Upper lobe of left lung (tissue), 6 donors: ENCODE data around the gene SLC9C2. TPM values are rescaled to one million over a fixed set of nuclear protein-coding genes. Genes with fewer than 3 reads are reported as not detected.
A peak's percentile ranks its signal among the peaks of the same experiment; 100 is the strongest.
"Not testable (repeated sequence)": the region's sequence is repeated elsewhere in the genome, so short reads cannot be mapped to it uniquely, and the experiment has no call there.

ENCODE experiments used
- ATAC-seq, 2 donors: fragments of 200-7000 bp; cut with Tn5 transposase; one replicate each; pipeline ENCODE4 v1.9.1; 2022; ENCODE audit warnings: mild to moderate bottlenecking in 2 of 2, moderate library complexity in 2 of 2; ENCODE audit not compliant: low FRiP score in 2 of 2
- DNase-seq, 2 donors: peaks; one replicate each; pipeline ENCODE4 v3.0.0-alpha.2; 2019 to 2020
- H3K27ac ChIP-seq, 4 donors: fragments of 200-600 bp; sonication (generic); one replicate each; pipeline ENCODE4 v1.5.1; 2016 to 2019
- H3K27me3 ChIP-seq, 4 donors: fragments of 200-600 bp; sonication (generic); one replicate each; pipeline ENCODE4 v1.5.1; 2017 to 2019
- H3K36me3 ChIP-seq, 4 donors: fragments of 200-600 bp; sonication (generic); one replicate each; pipeline ENCODE4 v1.5.1; 2016 to 2019
- H3K4me1 ChIP-seq, 4 donors: fragments of 200-600 bp; sonication (generic); one replicate each; pipeline ENCODE4 v1.5.1; 2018 to 2019
- H3K4me3 ChIP-seq, 4 donors: fragments of 200-600 bp; sonication (generic); one replicate each; pipeline ENCODE4 v1.5.1; 2017 to 2019; ENCODE audit warnings: mild to moderate bottlenecking in 2 of 4, moderate library complexity in 1 of 4
- H3K9me3 ChIP-seq, 4 donors: fragments of 200-600 bp; sonication (generic); one replicate each; pipeline ENCODE4 v1.5.1; 2018 to 2019
- CTCF ChIP-seq, 6 experiments: fragments of 450-650 bp in 4 of 6; fragments of 200-600 bp in 2 of 6; sonication (generic) in 2 of 6; IDR thresholded peaks; one replicate each; pipeline ENCODE4 v1.5.1; 2016 to 2019; ENCODE audit warnings: antibody characterized with exemption in 6 of 6
- EP300 ChIP-seq, 4 donors: sonication (generic); formaldehyde crosslinking; IDR thresholded peaks; one replicate each; pipeline ENCODE4 v1.5.1; 2017; ENCODE audit warnings: antibody characterized with exemption in 4 of 4, control low read depth in 2 of 4
- POLR2A ChIP-seq, 4 donors: fragments of 450-650 bp; IDR thresholded peaks; one replicate each; pipeline ENCODE4 v1.5.1; 2016 to 2017; ENCODE audit warnings: antibody characterized with exemption in 4 of 4, mild to moderate bottlenecking in 2 of 4
- POLR2AphosphoS5 ChIP-seq, 2 donors: sonication (generic); formaldehyde crosslinking; IDR thresholded peaks; one replicate each; pipeline ENCODE4 v1.5.1; 2017; ENCODE audit warnings: antibody characterized with exemption in 2 of 2
- WGBS, 2 donors: methylation state at CpG; one replicate each; pipeline ENCODE4 v1.1.5; 2017 to 2018; 5-methylcytosine and 5-hydroxymethylcytosine counted together
- total RNA-seq, 6 donors: library from RNA; depleted of rRNA in 4 of 6; stranded (reverse); fragments of >200 nt in 4 of 6; gene quantifications; one replicate each; pipeline versions ENCODE4 v1.1.0 to v1.2.1, GENCODE V29; 2016 to 2021
- donor health status: DM: no; HTN: no; CAD: no; lungs with moderate emphysema.
- donor health status: DM: no; HTN: yes; CAD: no; lungs with severe emphysema.

SLC9C2 gene
- total RNA-seq, 6 donors from 2014 or later, result 0.15 to 1.5 (median 0.76) TPM; not detected in 2

DNA sequence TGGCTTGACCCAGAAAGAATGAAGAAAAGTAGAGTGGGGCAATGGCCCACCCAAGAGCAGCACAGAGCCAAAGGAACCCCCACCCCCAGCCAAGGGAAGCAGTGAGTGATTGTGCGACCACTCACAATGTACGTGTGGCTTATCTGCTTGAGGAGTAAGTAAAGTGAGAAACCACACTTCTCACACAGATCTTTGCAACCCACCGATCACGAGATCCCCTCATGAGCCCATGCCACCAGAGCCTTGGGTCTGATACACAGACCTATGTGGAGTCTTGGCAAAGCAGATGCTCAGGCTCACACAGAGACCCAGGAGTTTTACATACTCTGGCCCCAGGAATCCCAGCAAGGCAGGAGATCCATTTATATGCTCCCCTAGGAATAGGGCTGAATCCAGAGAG lies 14.0 kb upstream of the SLC9C2 start:
- no peak for ATAC-seq
- 81 to 90% methylated on average over 4 of the region's 4 CpGs for WGBS, 2 donors
- TF ChIP-seq EP300 (IDR thresholded peaks at IDR 0.05) (no peak), POLR2AphosphoS5 (IDR thresholded peaks at IDR 0.05) (no peak), CTCF (IDR thresholded peaks at IDR 0.05) (no peak), POLR2A (IDR thresholded peaks at IDR 0.05) (no peak)

DNA sequence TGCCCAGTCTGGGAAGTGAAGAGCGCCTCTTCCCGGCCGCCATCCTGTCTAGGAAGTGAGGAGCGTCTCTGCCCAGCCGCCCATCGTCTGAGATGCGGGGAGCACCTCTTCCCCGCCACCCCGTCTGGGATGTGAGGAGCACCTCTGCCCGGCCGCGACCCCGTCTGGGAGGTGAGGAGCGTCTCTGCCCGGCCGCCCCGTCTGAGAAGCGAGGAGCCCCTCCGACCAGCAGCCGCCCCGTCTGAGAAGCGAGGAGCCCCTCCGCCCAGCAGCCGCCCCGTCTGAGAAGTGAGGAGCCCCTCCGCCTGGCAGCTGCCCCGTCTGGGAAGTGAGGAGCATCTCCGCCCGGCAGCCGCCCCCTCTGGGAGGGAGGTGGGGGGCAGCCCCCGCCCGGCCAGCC lies 10.2 kb upstream of the SLC9C2 start:
- not testable (repeated sequence) for H3K27me3 ChIP-seq, H3K4me3 ChIP-seq, H3K27ac ChIP-seq, H3K9me3 ChIP-seq, H3K4me1 ChIP-seq, ATAC-seq, H3K36me3 ChIP-seq
- 86 to 97% methylated on average over 16 to 18 of the region's 32 CpGs for WGBS, 2 donors
- DNase-seq, result peak in 1 of 2 donors; percentile 61

More for the DNA sequence above, 14.0 kb upstream of the SLC9C2 start:
- Histone ChIP-seq H3K27me3 (no peaks in the 10 kb centered on the region), H3K36me3 (no peaks in the 10 kb centered on the region), H3K9me3 (peaks cover 4 to 29% (median 13%) of the 10 kb centered on the region in 4 donors), H3K27ac (no peak overlapping the region), H3K4me1 (no peaks in the 10 kb centered on the region), H3K4me3 (no peak overlapping the region)
- DNase-seq, result no peak

DNA sequence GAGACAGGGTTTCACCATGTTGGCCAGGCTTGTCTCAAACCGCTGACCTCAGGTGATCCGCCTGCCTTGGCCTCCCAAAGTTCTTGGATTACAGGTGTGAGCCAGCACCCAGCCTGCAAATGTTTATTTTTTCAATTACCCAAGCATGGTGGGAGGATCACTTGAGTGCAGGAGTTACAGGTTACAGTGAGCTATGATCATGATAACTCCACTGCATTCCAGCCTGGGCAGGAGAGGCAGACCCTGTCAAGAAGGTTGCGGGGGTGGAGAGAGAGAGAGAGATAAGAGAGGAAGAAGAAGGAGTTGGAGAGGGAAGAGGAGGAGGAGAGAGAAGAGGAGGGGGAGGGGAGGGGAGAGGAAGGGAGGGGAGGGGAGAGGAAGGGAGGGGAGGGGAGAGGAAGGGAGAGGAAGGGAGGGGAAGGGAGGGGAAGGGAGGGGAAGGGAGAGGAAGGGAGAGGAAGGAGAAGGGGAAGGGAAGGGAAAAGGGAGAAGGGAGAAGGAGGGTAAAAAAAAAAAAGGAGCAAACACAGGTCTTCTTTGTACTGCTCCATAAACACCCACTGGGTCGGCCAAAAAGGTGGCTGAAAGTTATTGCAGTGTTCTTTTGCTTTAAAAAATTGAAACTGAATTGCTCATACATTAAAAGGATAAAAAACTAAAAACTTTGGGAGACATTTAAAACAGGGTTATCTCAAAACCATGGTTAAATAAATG lies 5.8 kb upstream of the SLC9C2 start:
- Histone ChIP-seq H3K4me1 (no peaks in the 10 kb centered on the region), H3K27ac (no peak overlapping the region), H3K27me3 (no peaks in the 10 kb centered on the region), H3K36me3 (no peaks in the 10 kb centered on the region), H3K4me3 (no peak overlapping the region), H3K9me3 (peaks cover 0 to 3% (median 0%) of the 10 kb centered on the region in 4 donors)
- ATAC-seq (no peak), DNase-seq (no peak)
- WGBS, 2 donors, result 78 to 84% methylated on average over 4 of the region's 4 CpGs
- no peak for TF ChIP-seq CTCF (IDR thresholded peaks at IDR 0.05)
- no peak for TF ChIP-seq EP300 (IDR thresholded peaks at IDR 0.05)
- no peak for TF ChIP-seq POLR2AphosphoS5 (IDR thresholded peaks at IDR 0.05)
- TF ChIP-seq POLR2A (IDR thresholded peaks at IDR 0.05), result no peak

DNA sequence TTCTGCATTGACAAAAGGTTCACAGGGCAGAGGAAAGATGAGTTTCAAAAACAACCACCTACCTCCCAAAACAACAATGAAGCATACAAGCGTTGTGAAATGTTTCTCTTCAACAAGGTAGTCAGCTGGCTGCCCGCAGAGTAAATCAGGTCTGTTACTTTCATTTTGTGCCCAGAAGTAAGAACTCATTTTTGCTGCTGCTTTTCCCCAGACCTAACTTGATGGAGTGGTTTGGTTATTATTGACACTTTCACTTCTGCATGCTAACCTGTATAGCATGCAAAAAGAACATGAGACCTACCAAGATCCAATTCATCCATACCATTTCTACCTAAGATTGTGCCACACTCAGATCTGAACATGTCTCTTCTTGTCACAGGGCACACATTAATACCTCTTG lies 1.3 kb downstream of the SLC9C2 start:
- H3K36me3 ChIP-seq, result no peaks in the 10 kb centered on the region
- H3K9me3 ChIP-seq, result no peaks in the 10 kb centered on the region
- H3K27me3 ChIP-seq, result no peaks in the 10 kb centered on the region
- H3K4me1 ChIP-seq, result peaks cover 0 to 4% (median 0%) of the 10 kb centered on the region in 4 donors
- TF ChIP-seq POLR2A (IDR thresholded peaks at IDR 0.05) (no peak), POLR2AphosphoS5 (IDR thresholded peaks at IDR 0.05) (no peak), CTCF (IDR thresholded peaks at IDR 0.05) (no peak), EP300 (IDR thresholded peaks at IDR 0.05) (no peak)
- H3K4me3 ChIP-seq, result no peak overlapping the region
- WGBS, 2 donors, result 81 to 85% methylated on average over 2 of the region's 2 CpGs
- ATAC-seq (no peak), DNase-seq (no peak)
- no peak overlapping the region for H3K27ac ChIP-seq

GRCh38 chr1:173596097-173596825 lies 6.6 kb downstream of the SLC9C2 start:
- Histone ChIP-seq H3K27ac (no peak overlapping the region), H3K4me3 (no peak overlapping the region), H3K27me3 (no peaks in the 10 kb centered on the region), H3K4me1 (no peaks in the 10 kb centered on the region), H3K36me3 (no peaks in the 10 kb centered on the region), H3K9me3 (no peaks in the 10 kb centered on the region)
- ATAC-seq (no peak), DNase-seq (no peak)
- 92 to 95% methylated on average over 3 of the region's 3 CpGs for WGBS, 2 donors
- TF ChIP-seq CTCF (IDR thresholded peaks at IDR 0.05) (no peak), EP300 (IDR thresholded peaks at IDR 0.05) (no peak), POLR2A (IDR thresholded peaks at IDR 0.05) (no peak), POLR2AphosphoS5 (IDR thresholded peaks at IDR 0.05) (no peak)

- not testable (repeated sequence) for ATAC-seq, H3K36me3 ChIP-seq, DNase-seq, H3K9me3 ChIP-seq, H3K4me1 ChIP-seq, H3K27me3 ChIP-seq, H3K27ac ChIP-seq, H3K4me3 ChIP-seq
- 82 to 85% methylated on average over 5 of the region's 5 CpGs for WGBS, 2 donors
Observed at GRCh38 chr1:173591138-173591537, 11.7 kb downstream of the SLC9C2 start.
